Measurements from ENCODE around the gene WHRN.

WHRN gene

DNA sequence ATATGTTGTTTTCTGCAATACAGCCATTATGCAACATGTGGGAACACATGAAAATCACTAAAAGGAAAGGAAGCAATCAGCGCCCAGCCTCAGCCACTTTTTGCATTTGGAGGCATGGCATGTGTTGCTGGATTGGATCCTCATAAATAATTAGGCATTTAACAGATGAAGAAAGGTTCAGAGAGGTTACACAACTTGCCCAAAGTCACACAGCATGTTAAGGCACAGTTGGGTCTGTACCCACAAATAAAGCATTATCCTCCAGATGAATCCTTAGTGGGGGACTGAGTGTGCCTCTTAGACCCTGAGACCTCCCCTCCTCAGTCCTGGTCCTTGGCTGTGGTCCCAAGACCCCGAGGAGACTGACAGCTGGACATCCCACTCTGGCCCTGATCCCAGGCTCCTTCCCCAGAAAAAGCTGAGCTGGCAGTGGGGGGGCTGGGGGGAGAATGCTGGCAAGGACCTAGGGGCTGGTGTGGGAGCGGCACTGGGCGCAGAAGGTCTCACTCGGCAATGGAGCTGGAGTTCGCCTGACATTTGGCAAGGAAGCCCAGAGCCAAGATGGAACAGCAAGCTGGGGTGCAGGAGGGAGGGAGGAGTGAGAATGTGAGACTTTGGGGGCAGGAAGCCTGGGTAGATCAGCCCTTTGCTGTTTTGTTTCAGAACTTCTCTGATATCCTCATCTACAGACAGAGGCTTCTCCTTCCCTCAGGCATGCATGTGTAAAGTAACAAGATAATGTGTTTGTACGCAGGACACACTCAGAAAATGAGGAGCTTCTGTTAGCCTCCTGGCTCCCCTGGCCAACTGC, 110.5 kb downstream of the WHRN start:
- no peak for DNase-seq

DNA sequence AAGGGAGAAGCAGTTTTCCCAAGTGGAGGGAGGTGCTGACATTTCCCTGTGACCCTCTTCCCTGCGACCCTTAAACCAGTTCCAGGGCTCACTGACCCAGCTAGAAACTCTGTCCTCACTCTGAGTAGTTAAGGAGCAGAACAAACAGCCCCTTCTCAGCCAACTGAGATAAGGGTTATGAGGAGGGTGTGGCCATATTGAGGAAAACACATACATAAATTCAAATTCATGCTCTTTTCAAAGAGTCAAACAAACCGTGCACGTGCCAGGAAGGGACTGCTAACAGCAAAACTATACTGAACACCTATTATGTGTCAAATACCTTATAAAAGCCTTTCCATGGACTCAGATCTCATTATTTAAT, 112.5 kb downstream of the WHRN start:
- no peak for DNase-seq

DNA sequence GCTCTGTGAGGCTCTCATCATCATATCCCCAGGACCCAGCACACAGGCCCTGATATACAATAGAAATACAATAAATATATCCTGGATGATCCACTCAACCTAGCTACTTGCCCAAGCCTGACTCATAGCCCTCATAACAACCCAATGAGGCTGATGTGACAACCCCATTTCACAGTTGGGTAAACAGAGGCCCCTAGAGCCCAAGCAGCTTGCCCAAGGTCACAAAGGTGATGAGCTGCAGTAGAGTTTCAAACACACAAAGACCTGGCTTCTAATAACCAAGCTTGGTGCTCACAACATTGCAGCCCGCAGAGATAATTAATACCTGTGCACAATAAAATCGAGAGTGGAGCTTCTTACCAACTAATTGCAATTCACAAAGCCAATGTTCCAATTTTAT, 114.3 kb downstream of the WHRN start:
- DNase-seq = no peak

DNA sequence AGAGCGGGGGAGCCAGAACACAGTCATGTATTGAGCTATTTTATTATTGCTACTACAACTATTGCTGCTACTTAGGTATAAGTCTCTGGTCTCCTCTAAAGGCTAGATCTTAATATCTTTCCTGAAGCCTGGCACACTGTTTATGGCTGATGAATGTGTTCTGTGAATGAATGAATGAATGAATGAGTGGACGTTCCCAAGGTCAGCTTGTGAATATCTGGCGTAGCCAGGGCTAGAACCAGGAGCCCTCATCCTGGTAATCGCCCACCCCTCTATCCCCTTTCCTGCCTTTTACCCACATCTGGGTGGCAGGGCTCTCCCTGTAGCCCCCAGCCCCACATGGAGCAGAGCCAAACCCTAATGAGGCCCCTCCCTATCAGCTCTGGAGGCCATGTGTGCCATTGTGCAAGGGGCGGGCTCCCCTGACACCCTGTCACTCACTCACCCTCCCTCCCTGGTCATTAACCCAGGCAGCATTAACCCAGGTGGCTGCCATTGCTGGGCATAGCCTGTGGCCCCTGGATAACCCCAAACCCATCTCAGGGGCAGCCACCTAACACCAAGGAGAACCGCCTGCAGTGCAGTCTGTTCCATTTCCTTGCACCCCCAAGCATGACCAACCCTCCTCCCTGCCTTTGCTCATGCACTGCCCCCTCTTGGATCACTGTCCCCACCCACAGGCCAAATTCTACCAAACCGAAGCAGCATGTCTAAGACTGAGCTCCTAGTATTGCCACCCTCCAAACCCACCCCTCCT, 115.5 kb downstream of the WHRN start:
- DNase-seq = no peak

DNA sequence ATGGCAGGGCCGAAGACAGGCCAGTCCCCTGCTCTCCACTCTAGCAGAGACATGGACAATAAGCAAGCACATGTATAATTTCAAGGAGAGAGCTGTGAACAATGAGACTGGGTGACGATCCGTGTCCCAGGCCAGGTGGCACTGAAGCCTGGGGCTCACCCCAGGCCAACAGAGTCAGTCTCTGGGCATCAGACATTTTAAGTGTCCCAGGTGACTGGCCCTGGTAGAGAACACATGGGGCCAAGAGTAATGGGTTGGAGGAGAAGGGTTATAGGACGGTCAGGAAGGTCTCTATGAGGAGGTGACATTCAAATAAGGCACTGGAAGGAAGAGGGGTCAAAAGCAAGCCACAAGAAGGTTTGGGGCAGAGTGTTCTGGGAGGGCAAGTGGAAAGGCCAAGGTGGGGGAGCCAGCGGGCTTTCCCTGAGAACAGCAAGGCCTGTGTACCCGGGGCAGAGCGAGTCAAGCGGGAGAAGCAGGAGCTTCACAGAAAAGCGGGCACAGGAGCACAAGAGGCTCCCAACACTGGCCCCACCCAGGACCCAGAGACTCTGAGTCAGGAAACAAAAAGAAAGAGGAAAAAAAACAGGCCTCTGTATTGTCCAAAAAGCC, 116.4 kb downstream of the WHRN start:
- DNase-seq = no peak

DNA sequence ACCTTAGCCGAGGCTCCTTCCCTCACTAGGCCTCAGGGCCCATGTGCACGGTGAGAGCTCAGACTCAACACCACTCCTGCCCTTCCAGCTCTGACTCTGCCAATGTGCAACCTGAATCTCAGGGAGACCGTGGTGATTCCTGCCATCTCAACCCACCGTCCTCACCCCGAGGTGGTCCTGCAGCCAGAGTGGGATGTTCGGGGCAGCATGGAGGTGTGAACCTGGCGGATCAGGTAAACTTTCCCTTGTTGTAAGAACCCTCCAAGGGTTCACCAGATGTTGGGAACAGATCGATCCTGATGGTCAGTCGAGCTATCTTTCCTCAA, 117.0 kb downstream of the WHRN start:
- DNase-seq = no peak

DNA sequence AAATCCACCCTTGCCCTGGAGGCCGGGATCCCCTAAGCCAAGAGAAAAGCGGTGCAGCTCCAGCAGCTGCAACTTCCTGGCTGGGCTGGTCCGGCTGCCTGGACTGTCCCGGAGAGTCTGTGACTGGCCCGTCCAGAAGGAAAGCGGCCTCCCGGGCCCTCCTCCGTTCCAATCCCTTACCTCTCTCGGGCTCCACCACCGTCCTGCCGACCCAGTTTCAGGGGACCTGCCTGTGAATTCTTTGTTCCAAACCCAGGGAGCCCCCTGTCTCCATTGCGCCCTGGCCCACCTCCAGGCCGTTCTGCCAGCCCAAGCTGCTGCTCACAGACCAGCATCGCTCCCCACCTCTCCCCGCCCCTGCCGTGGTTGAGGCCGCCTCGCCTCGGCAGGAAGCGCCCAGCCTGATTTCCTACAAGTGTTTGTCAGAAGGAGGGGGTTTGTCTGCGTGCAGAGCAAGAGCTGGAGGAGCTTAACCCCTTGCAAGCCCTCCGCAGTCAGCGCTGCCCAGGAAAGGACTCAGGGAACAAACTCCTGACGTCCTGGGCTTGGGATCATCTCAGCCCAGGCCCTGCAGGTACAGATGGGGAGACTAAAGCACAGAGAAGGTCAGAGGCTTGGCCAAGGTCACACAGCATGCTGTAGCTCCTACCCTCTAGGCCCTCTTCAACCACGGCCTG, 117.5 kb downstream of the WHRN start, which contains the start of gene AKNA:
Gene AKNA (minus strand): TSS at position 303 of the 677 bp plus-strand sequence. CDS start 6,649 bp downstream, outside the sequence.
- no peak for DNase-seq

DNA sequence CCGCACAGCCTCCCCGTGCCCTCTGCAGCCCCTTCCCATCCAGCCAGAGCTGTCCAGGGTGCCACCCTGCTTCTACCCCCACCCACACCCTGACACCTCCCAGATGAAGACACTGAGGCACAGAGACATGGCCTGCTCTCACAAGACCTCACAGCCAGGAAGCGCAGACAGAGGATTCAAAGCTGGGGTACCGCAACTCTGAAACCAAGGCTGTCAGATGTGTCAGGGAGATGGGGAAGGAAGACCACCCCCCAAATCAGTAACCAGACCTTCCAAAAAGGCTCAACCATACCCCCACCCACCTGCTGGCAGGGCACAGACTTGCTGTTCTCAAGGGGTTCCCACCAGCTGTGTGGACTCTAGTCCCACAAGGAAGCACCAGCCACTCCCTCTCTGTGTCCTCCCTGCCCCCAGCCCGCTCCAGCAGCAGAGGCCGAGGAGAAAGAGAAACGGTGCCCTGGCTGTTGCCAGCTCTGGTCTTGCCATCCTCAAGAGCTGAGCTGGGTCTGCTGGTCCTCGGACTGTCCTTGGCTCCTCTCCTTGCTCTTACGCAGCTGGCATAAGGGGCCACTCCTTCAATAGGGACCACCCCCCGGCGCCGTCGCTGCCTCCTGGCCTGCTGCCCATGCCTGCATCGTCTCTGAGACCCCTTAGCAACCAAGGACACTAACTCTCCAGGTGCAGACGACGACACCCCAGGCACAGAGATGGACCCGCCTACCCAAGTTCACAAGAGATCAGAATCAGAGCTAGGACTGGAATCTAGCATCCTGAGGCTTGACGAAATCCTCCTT, 118.2 kb downstream of the WHRN start:
- DNase-seq = no peak

DNA sequence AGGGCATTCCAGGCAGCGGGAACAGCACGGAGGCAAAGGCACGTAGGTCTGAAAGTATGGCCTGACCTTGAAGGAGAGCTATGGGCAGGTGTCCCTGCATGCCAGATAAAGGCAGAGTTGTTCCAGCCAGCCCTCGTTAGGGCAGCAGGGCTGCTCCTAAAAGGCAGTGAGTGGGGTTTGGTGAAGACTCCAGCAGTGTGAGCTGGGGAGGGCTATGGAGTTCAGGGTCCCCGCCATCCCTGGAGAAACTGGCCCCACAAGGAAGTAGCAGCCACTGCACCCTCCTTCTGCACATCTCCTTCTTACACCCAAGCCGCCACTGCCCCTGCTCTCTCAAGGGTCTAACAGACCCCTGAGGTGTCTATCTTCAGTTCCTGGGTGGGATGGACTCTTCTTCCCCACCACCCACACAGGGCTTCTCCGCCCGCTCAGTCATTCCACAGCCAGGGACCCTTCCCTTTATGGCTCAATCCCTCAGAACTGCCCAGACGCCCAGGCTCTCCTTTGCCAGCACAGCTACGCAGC, 118.8 kb downstream of the WHRN start:
- no peak for DNase-seq

DNA sequence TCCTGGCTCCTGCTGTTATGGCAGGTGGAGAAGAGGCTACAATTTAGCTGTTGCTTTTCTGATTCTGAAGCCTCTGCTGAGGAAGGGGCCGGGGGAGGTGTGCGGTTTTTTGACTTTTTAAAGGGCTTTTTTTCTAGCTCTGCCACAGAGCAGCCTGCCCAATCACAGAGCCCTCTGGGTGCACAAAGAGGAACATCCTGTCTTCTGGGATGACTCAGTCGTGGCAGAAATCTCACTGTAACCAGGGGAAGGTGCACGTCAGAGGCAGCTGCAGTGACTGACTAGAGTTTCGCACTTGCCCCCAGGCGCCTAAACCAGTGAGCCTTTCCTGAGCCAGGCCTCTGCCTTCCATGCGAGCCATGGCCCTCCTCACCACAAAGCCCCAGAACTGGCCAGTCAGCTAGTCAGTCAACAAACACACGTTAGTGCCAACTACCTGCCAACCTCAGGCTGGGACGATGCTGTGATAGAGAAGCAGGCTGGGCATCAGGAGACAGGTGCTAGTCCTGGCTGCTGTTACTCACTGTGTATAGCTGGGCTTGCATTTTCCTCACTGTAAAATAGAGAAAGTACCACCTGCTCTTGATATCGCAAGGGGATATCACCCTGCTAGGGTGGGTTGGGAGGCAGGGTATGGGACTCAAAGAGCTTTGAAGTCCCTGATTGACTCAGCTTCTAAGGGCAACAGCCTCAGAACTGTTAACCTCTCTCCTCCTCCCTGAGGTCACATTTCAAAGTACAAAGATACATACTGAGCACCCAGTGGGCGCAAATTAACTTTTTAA, 119.7 kb downstream of the WHRN start:
- DNase-seq = no peak

DNA sequence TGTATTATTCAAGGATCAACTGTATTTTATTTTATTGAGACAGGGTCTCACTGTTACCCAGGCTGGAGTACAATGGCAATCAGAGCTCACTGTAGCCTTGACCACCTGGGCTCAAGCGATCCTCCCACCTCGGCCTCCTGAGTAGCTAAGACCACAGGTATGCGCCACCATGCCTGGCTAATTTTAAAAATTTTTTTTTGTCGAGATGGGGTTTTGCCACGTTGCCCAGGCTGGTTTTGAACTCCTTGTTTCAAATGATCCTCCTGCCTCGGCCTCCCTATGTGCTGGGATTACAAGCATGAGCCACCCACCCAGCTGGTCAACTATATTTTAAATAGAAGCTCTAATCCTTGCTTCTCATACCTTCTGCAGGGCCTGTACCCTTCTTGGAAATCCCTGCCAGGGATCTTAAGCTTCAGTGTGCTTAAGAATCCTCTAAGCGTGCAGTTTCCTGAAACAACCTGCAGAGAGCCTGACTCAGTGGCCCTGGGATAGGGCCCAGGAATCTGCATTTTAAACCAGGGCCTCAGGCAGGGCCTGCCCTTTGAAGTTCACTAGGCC, 120.4 kb downstream of the WHRN start:
- no peak for DNase-seq

DNA sequence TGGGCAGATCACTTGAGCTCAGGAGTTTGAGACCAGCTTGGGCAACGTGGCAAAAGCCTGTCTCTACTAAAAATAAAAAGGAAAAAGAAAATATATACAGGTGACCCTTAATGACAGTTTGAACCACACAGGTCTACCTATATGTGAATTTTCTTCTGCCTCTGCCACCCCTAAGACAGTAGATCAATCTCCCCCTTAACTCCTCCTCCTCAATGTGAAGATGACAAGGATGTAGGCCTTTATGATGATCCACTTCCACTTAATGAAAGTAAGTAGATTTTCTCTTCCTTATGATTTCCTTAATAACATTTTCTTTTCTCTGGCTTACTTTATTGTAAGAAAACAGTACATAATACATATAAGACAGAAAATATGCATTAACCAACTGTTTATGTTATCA, 120.9 kb downstream of the WHRN start:
- DNase-seq = no peak

DNA sequence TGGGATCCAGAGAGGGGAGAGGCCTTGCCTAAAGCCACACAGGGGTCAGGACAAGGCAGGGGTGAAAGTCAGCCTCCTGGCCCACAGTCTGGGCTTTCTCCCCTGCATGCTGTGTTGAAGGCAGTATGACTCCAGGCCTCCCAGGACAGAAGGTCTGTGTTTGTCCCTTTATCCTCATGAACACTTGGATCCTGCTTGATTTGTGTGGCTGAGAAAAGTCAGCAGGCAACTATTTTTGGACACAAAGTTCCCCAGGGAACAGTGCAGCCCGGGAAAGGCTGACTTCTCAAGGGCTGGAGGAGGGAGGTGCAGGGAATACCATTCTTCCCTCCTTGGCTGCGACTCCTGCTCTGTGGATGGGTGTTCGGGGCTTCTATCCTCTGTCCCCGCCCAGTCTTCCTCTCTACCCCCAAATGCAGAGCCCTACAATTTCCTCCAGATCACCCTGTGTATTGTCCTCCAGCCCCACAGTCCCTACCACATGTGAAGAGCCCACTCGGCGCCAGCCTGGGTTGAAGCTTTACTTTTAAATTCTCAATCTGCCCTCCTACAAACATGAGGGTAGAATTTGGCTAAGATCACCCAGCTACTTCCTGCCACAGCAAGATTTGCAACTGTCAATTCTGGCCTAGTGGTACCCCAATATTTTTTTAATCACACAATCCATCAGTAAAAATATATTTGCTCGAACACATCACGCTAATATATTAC, 121.6 kb downstream of the WHRN start:
- DNase-seq = no peak

DNA sequence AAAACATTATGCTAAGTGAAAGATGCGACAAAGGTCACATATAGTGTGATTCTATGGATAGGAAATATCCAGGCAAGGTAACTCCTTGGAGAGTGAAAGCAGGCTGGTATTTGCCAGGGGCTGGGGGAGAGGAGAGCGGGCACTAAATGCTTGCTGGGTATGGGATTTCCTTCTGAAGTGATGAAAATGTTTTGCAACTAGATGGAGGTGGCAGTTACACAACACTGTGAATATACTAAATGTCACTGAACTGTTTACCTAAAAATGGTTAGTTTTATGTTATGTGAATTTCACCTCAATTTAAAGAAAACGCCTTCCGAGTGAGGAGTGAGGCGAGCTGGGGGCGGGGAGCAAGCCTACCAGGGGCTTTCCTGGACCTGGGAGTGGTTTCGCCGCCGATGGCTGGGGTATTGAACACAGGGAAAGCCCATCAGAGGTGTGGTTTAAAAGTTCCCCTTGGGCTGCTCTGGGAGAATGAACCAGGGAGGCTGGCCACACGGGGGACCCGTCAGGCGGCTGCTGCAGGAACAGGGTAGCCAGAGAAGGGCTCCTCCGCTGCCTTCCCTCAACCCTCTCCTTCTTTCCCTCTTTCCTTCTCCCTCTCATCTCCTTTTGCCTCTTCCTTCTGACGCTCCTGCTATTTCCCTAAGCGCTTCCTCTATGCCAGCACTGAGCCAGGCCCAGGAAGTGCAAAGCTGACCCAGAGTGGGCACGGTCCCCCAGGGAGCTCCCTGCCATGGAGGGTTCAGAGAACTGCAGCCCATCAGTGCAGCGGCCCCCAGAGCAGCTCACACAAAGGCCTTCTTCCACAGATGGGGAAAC, 122.4 kb downstream of the WHRN start:
- DNase-seq = no peak

DNA sequence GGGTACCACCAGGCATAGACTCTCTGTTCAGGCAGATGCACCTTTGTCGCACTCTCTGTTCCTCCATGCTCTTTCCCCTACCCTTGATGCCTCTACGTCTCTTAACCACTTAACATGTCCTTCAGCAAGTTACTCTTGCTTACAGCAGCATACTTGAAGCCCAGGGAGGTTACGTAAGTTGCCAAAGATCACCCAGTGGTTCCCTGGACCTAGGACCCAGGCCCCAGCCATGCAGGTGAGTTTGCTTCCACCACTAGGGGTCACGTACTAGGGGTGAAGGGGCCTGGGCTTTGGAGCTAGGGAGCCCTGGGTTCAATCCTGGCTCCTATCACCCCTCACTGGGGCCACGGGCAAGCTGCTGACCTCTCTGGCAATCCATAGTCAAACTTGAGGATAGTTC, 126.4 kb downstream of the WHRN start:
- no peak for DNase-seq

DNA sequence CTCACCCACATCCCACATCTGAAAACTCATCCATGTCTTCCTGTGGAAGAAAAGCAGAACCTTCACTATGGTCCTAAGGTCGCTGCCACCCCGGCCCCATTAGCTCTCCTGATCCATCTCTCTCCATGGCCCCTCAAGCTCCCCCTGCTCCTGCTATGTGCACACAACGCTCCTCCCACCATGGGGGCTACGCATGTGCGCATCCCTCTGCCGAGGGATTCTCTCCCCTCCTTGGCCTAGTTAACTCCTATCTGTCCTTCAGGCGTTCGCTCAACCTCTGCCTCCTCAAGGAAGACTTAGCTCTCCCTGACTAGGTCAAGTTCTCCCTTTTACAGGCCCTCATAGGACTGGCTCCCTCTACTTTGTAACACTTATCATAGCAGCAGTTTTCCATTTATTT, 127.3 kb downstream of the WHRN start:
- DNase-seq = no peak

DNA sequence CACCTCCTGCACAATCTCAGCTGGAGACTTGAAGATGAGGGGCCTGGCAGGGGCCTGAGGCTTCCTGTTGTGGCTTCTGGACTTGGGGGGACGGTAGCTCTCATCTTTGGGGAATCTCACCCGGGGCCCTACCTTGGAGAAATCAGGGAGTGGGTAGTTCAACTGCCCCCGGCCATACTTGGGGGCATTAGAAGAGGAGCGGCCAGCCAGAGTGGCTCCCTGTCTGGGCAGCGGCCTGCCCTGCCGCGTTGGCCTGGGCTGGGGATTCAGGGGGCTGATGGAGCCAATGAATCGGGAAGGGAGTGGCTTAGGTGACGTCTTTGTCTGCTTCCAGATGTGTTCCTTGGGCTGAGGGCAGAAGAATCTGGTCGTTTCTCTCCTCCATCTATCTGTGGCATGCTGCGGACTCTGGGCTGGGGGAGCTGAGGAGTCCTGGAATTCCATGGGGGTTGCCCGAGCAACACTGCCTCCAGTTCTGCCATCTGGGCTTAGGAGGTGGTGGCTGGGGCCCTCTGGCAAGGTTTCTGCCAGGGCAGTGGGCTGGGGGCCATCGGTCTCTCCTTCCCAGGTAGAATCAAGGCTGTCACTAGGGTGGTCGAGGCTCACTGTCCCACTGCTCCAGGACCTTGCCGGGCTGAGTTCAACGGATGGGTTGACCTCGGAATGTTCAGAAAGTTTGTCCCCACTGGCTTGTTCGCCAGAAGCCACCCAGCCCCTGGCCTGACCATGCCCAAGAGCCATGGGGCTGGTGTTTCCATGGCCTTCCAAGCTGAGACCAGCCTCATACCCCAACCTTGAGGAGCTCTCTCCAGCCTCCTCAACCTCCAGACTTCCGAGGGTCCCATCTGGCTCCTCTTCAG, 128.5 kb downstream of the WHRN start:
- no peak for DNase-seq

DNA sequence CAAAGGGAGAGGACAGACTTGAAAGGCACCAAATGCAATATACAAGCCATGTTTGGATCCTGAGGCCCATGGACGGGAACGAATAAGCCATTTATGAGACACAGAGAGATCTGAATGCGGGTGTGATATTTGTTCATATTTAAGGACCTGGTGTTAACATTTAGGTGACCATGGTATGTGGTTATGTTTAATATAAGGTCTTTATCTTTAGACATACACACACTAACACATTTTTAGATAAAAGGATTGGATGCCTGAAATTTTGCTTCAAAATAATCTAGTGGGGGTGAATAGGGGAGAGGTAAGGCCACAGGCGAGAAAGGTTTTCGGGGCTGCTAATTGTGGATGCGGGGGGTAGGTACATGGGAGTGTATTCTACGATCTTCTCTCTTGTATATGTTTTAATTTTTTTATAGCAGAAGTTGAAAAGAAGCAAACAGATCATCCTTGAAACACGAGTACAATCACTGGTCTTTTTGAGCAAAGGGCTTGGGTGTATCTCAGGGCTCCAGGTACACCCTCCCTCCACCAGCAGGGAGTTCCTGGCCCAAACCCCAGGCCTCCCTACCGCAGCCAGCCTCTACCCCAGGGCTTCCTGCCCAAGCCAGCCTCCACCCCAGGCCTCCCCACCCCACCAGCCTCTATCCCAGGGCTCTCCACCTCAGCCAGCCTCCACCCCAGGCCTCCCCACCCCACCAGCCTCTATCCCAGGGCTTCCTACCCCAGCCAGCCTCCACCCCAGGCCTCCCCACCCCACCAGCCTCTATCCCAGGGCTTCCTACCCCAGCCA, 129.7 kb downstream of the WHRN start:
- no peak for DNase-seq
